CD14-positive monocyte (primary cell): ENCODE data around the gene TEX51. TPM values are rescaled to one million over a fixed set of nuclear protein-coding genes. Genes with fewer than 3 reads are reported as not detected.

Source experiments
- DNase-seq, 3 donors: peaks; one replicate each; pipeline ENCODE4 v3.0.0-alpha.2; 2011 to 2022
- H2AFZ ChIP-seq: 2 replicates; pipeline ENCODE4 v1.6.0; 2012; ENCODE audit warnings: mild to moderate bottlenecking, low read depth, low read length, inconsistent platforms; ENCODE audit not compliant: insufficient read depth, poor library complexity, severe bottlenecking
- H3K27ac ChIP-seq, 2 donors: 1 replicate in 1 of 2; 2 replicates in 1 of 2; pipeline ENCODE4 v1.5.1; 2012 to 2013; ENCODE audit warnings: low read length in 2 of 2, control low read depth in 1 of 2, inconsistent platforms in 1 of 2, low read depth in 1 of 2, mild to moderate bottlenecking in 1 of 2
- H3K27me3 ChIP-seq, 2 donors: one replicate each; pipeline versions ENCODE4 v1.6.0 to v1.6.1; 2011 to 2013; ENCODE audit warnings: low read length in 2 of 2; ENCODE audit not compliant: control insufficient read depth in 2 of 2, insufficient read depth in 2 of 2
- H3K36me3 ChIP-seq, 2 donors: replicated peaks in 1 of 2; 1 replicate in 1 of 2; 2 replicates in 1 of 2; pipeline versions ENCODE4 v1.5.1 to v1.6.1; 2012 to 2013; ENCODE audit warnings: low read length in 2 of 2, control low read depth in 1 of 2, inconsistent platforms in 1 of 2, mild to moderate bottlenecking in 1 of 2; ENCODE audit not compliant: insufficient read depth in 2 of 2, control insufficient read depth in 1 of 2
- H3K4me1 ChIP-seq, 2 donors: 1 replicate in 1 of 2; 2 replicates in 1 of 2; pipeline versions ENCODE4 v1.5.1 to v1.6.1; 2012 to 2013; ENCODE audit warnings: low read length in 2 of 2, control low read depth in 1 of 2, inconsistent platforms in 1 of 2, mild to moderate bottlenecking in 1 of 2, moderate library complexity in 1 of 2; ENCODE audit not compliant: insufficient read depth in 2 of 2, control insufficient read depth in 1 of 2
- H3K4me2 ChIP-seq: replicated peaks from 2 replicates; pipeline ENCODE3; 2012; ENCODE audit warnings: low read length, moderate library complexity, mild to moderate bottlenecking; ENCODE audit not compliant: poor library complexity, severe bottlenecking; ENCODE audit errors: extremely low read depth
- H3K4me3 ChIP-seq, 3 experiments: fragments of 200-600 bp in 1 of 3; sonication (generic) in 1 of 3; replicated peaks in 1 of 3; 1 replicate in 2 of 3; 2 replicates in 1 of 3; pipeline ENCODE4 v1.5.1; 2011 to 2013; ENCODE audit warnings: low read length in 3 of 3, mild to moderate bottlenecking in 3 of 3, control low read depth in 2 of 3, low read depth in 2 of 3, inconsistent platforms in 1 of 3, moderate library complexity in 1 of 3
- H3K79me2 ChIP-seq: 2 replicates; pipeline ENCODE4 v1.6.0; 2012; ENCODE audit warnings: mild to moderate bottlenecking, control low read depth, inconsistent platforms, low read length, moderate library complexity; ENCODE audit not compliant: insufficient read depth
- H3K9ac ChIP-seq: 2 replicates; pipeline ENCODE4 v1.6.0; 2017; ENCODE audit warnings: low read length, mild to moderate bottlenecking; ENCODE audit not compliant: insufficient read depth, poor library complexity, severe bottlenecking
- H3K9me3 ChIP-seq, 2 donors: replicated peaks in 1 of 2; 1 replicate in 1 of 2; 2 replicates in 1 of 2; pipeline versions ENCODE4 v1.5.1 to v1.6.1; 2012 to 2013; ENCODE audit warnings: low read length in 2 of 2, control low read depth in 1 of 2; ENCODE audit not compliant: control insufficient read depth in 1 of 2, insufficient read depth in 1 of 2
- H4K20me1 ChIP-seq: 2 replicates; pipeline ENCODE4 v1.6.0; 2012; ENCODE audit warnings: mild to moderate bottlenecking, low read length, control low read depth, moderate library complexity; ENCODE audit not compliant: insufficient read depth
- H3K27ac Mint-ChIP-seq, 7 donors: one replicate each; pipeline ENCODE4 v1.8.0; 2020; ENCODE audit warnings: mild to moderate bottlenecking in 7 of 7, mixed read lengths in 7 of 7, moderate library complexity in 6 of 7, inconsistent platforms in 2 of 7
- H3K27me3 Mint-ChIP-seq, 3 donors: one replicate each; pipeline ENCODE4 v1.8.0; 2021 to 2022; ENCODE audit warnings: low read depth in 3 of 3, mild to moderate bottlenecking in 3 of 3, mixed read lengths in 3 of 3, moderate library complexity in 3 of 3, inconsistent platforms in 1 of 3
- H3K36me3 Mint-ChIP-seq, 2 donors: one replicate each; pipeline ENCODE4 v1.8.0; 2020; ENCODE audit warnings: mixed read lengths in 2 of 2, inconsistent platforms in 1 of 2, mild to moderate bottlenecking in 1 of 2
- H3K4me1 Mint-ChIP-seq: one replicate; pipeline ENCODE4 v1.8.0; 2020; ENCODE audit warnings: mild to moderate bottlenecking, mixed read lengths
- H3K4me3 Mint-ChIP-seq, 2 donors: one replicate each; pipeline ENCODE4 v1.8.0; 2020; ENCODE audit warnings: mild to moderate bottlenecking in 2 of 2, mixed read lengths in 2 of 2, moderate library complexity in 1 of 2
- H3K9me3 Mint-ChIP-seq, 7 donors: one replicate each; pipeline ENCODE4 v1.8.0; 2020 to 2022; ENCODE audit warnings: mixed read lengths in 7 of 7, mild to moderate bottlenecking in 6 of 7, moderate library complexity in 6 of 7, inconsistent platforms in 2 of 7
- CTCF ChIP-seq: fragments of 200-600 bp; IDR thresholded peaks from one replicate; pipeline ENCODE4 v1.8.0; 2022; ENCODE audit warnings: antibody characterized with exemption, mild to moderate bottlenecking
- WGBS: methylation state at CpG from one replicate; pipeline ENCODE4 v1.1.5; 2013; ENCODE audit warnings: missing lambda C conversion rate; ENCODE audit not compliant: insufficient coverage; 5-methylcytosine and 5-hydroxymethylcytosine counted together
- intact Hi-C, 2 donors: fragments of 100-400 bp; cut with micrococcal nuclease; formaldehyde crosslinking; loops; one replicate each; pipeline versions ENCODE4 v1.15.0 to v1.15.1; 2023
- polyA plus RNA-seq, 3 donors: library from polyadenylated mRNA; depleted of rRNA in 1 of 3; unstranded in 2 of 3; stranded (reverse) in 1 of 3; fragments of 300-500 nt in 2 of 3; fragments of >200 nt in 1 of 3; fragmentation: Illumina TruSeq in 2 of 3; gene quantifications; 1 replicate in 2 of 3; 2 replicates in 1 of 3; pipeline ENCODE4 v1.2.3, GENCODE V29; 2012 to 2021

The TEX51 gene
- polyA plus RNA-seq, 3 donors = not detected

- H3K9me3 Mint-ChIP-seq = peaks cover 5 to 18% (median 11%) of the 10 kb centered on the region in 7 donors
- peaks cover 4% of the 10 kb centered on the region for H3K4me1 Mint-ChIP-seq
- no peak overlapping the region for H3K4me2 ChIP-seq
- H3K79me2 ChIP-seq = no peaks in the 10 kb centered on the region
- no peaks in the 10 kb centered on the region for H3K4me1 ChIP-seq
- H4K20me1 ChIP-seq = no peaks in the 10 kb centered on the region
- no peaks in the 10 kb centered on the region for H3K36me3 ChIP-seq
- no peak for DNase-seq
- H3K27ac ChIP-seq = no peak overlapping the region
- peaks cover 4 to 9% (median 5%) of the 10 kb centered on the region in 3 donors for H3K27me3 Mint-ChIP-seq
- H3K36me3 Mint-ChIP-seq = no peaks in the 10 kb centered on the region
- no peak overlapping the region for H3K27ac Mint-ChIP-seq
- no peak for TF ChIP-seq CTCF
- H2AFZ ChIP-seq = no peak overlapping the region
- no peak overlapping the region for H3K4me3 Mint-ChIP-seq
- intact Hi-C loops = no loop called here
- 8% methylated on average over 3 of the region's 6 CpGs for WGBS
- H3K27me3 ChIP-seq = no peaks in the 10 kb centered on the region
- peaks cover 15% of the 10 kb centered on the region in 2 donors for H3K9me3 ChIP-seq
- H3K9ac ChIP-seq = no peak overlapping the region
- H3K4me3 ChIP-seq = no peak overlapping the region
These were observed 46.4 kb downstream of the TEX51 start for GRCh38 chr2:126945118-126945517.

- 89% methylated on average over 7 of the region's 7 CpGs for WGBS
- TF ChIP-seq CTCF = no peak
- Histone ChIP-seq H3K9ac (no peak overlapping the region), H3K4me2 (no peak overlapping the region), H3K27ac (no peak overlapping the region), H4K20me1 (no peaks in the 10 kb centered on the region), H3K36me3 (no peaks in the 10 kb centered on the region), H3K27me3 (no peaks in the 10 kb centered on the region), H3K79me2 (no peaks in the 10 kb centered on the region), H2AFZ (no peak overlapping the region), H3K4me3 (no peak overlapping the region), H3K9me3 (peaks cover 15% of the 10 kb centered on the region in 2 donors), H3K4me1 (no peaks in the 10 kb centered on the region)
- no peak overlapping the region for H3K27ac Mint-ChIP-seq
- H3K27me3 Mint-ChIP-seq = peaks cover 4 to 9% (median 4%) of the 10 kb centered on the region in 3 donors
- DNase-seq = no peak
- peaks cover 5 to 20% (median 16%) of the 10 kb centered on the region in 7 donors for H3K9me3 Mint-ChIP-seq
- intact Hi-C loops = no loop called here
- H3K4me3 Mint-ChIP-seq = no peak overlapping the region
- no peaks in the 10 kb centered on the region for H3K36me3 Mint-ChIP-seq
- peaks cover 4% of the 10 kb centered on the region for H3K4me1 Mint-ChIP-seq
These were observed 47.8 kb downstream of the TEX51 start for GRCh38 chr2:126946318-126947102.
